ENCODE data around the gene ATP2B2. TPM values are rescaled to one million over a fixed set of nuclear protein-coding genes. Genes with fewer than 3 reads are reported as not detected.

The ATP2B2 gene
- total RNA-seq, 2 experiments from 2014 or later, result not detected

DNA sequence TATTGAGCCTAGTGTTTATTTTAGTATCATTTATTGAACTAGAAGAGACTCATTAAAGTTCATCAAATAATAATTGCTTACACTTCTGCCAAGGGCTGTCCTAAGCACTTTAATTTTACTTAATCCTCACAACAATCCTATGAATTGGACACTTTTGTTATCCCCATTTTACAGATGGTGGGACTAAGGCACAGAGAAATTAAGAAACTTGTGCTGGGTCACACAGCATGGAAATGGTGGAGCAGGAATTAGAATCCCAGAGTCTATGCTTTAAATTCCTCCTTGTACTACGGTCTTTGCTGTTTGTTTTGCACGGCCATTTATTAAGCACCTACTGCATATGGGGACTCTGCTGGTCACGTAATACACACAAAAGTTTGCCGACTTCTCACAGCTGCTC, 7.9 kb downstream of the ATP2B2 start:
- no peaks in the 10 kb centered on the region for H3K9me3 Mint-ChIP-seq
- H3K36me3 Mint-ChIP-seq, result no peaks in the 10 kb centered on the region
- no peak for DNase-seq
- H3K27me3 Mint-ChIP-seq, result peaks cover 3% of the 10 kb centered on the region
- H3K27ac Mint-ChIP-seq, result no peak overlapping the region
- H3K4me1 Mint-ChIP-seq, result no peaks in the 10 kb centered on the region
- no peak overlapping the region for H3K4me3 Mint-ChIP-seq

DNA sequence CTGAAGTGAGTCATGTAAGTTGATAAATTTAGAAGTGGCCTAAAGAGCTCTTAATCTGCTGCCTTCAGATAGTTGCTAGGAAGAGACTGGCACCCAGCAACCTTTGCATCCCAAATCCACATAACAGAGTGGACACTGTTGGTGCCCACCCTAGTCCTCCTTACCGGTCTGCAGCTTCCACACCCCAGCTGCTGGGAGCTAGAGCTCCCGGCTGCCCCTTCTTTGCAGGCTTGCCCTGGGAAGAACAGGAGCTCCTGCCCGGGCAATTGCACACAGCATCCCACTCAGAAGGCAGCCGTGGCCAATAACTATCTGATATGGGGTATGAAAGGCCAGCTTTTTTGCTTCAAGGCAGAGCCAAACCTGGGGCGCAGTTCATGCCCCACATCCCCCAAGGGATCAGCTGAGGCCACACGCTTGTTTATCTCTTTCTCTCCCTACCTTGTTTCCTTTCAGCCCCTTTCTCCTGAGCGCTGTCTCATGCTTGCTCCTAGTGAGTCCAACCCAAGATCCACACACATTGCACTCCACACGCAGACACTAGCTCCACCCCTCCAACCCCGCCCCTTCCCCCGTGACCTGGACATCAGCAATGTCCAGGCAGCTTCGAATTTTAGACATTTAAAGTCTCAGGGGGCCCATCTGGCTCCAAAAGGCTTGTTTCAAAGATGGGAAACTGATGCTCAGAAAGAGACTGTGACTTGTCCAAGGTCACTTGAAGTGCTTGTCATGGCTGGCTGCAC, 9.1 kb downstream of the ATP2B2 start:
- Mint-ChIP-seq H3K27ac (no peak overlapping the region), H3K9me3 (no peaks in the 10 kb centered on the region), H3K27me3 (peaks cover 3% of the 10 kb centered on the region), H3K4me3 (no peak overlapping the region), H3K36me3 (no peaks in the 10 kb centered on the region), H3K4me1 (no peaks in the 10 kb centered on the region)
- no peak for DNase-seq

DNA sequence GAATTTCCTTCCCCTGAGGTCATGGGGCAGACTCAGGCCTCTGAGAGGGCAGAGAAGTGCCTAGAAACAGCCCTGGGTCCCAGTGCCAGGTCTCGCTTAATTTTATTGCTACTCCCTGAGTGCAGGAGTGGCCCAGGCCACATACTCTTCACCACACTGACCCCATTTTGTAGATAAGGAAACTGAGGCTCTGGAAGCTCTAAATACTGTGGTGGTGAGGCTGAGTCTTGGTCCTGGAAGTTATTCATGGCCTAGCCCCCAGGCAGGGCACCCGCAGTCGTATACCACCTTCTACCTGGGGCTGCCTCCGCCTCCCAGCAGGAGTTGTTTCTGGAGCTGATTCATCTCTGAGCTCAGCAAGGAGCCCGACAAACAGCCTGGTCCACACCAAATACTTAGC, 9.8 kb downstream of the ATP2B2 start:
- Mint-ChIP-seq H3K9me3 (no peaks in the 10 kb centered on the region), H3K27ac (no peak overlapping the region), H3K4me1 (no peaks in the 10 kb centered on the region), H3K36me3 (no peaks in the 10 kb centered on the region), H3K4me3 (no peak overlapping the region), H3K27me3 (peaks cover 3% of the 10 kb centered on the region)
- DNase-seq, result no peak

DNA sequence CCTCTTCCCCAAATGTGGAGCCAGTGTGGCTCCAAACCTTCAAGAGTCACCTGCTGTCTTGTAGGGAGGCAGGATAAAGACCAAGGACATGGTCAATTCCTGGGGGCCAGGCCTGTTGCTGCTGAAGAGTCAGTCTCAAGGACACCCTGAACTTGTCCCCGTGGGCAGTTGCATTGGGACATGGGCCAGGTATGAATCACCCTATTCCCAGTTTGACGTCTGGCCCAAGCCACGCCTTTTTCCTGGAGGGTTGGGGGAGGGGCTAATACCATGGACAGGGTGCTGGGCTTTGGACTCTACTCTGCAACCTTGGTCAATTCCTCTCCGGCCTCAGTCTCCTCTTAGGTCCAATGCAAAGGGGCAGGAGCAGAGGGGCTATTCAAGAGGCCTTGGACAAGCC, 10.4 kb downstream of the ATP2B2 start:
- no peaks in the 10 kb centered on the region for H3K4me1 Mint-ChIP-seq
- DNase-seq, result no peak
- H3K9me3 Mint-ChIP-seq, result no peaks in the 10 kb centered on the region
- no peaks in the 10 kb centered on the region for H3K36me3 Mint-ChIP-seq
- H3K27ac Mint-ChIP-seq, result no peak overlapping the region
- H3K27me3 Mint-ChIP-seq, result peaks cover 3% of the 10 kb centered on the region
- H3K4me3 Mint-ChIP-seq, result no peak overlapping the region

DNA sequence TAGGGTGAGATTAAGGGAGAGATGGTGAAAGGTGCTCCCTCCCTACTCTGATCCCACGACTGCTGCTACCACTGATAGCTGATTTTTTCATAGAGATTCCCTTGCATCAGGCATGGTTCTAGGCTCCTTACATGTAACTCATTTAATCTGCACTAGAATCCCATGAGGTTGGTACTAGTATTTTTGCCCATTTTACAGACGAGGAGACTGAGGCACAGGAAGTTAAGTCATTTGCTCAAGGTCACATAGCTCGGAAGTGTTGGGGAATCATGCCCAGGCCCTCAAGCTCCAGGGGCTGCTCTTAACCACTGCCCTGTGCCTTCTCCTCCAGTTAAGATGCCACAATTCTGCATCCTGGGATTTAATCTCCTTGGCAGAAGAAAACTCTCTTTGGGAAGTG, 11.2 kb downstream of the ATP2B2 start:
- H3K36me3 Mint-ChIP-seq, result no peaks in the 10 kb centered on the region
- DNase-seq, result no peak
- H3K27ac Mint-ChIP-seq, result no peak overlapping the region
- H3K4me3 Mint-ChIP-seq, result no peak overlapping the region
- H3K27me3 Mint-ChIP-seq, result peaks cover 3% of the 10 kb centered on the region
- no peaks in the 10 kb centered on the region for H3K4me1 Mint-ChIP-seq
- H3K9me3 Mint-ChIP-seq, result no peaks in the 10 kb centered on the region

DNA sequence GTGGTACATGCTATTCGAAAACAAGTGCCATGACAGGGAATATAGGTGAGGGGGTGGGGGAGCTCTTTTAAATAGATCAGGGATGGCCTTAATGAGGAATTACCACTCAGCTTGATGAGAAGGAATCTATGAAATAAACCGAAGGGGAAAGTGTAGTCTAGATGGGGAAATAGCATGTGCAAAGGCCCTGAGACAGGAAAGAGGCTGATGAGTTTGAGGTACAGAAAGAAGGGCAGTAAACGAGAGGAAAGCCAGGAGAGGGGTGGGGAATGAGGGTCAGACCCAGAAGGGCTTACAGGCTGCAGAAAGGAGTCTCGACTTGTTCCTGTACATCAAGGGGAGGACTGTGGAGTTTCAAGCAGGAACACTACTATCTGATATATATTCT, 12.2 kb downstream of the ATP2B2 start:
- no peaks in the 10 kb centered on the region for H3K9me3 Mint-ChIP-seq
- no peaks in the 10 kb centered on the region for H3K4me1 Mint-ChIP-seq
- H3K27me3 Mint-ChIP-seq, result peaks cover 3% of the 10 kb centered on the region
- H3K27ac Mint-ChIP-seq, result no peak overlapping the region
- H3K36me3 Mint-ChIP-seq, result no peaks in the 10 kb centered on the region
- no peak for DNase-seq
- H3K4me3 Mint-ChIP-seq, result no peak overlapping the region

DNA sequence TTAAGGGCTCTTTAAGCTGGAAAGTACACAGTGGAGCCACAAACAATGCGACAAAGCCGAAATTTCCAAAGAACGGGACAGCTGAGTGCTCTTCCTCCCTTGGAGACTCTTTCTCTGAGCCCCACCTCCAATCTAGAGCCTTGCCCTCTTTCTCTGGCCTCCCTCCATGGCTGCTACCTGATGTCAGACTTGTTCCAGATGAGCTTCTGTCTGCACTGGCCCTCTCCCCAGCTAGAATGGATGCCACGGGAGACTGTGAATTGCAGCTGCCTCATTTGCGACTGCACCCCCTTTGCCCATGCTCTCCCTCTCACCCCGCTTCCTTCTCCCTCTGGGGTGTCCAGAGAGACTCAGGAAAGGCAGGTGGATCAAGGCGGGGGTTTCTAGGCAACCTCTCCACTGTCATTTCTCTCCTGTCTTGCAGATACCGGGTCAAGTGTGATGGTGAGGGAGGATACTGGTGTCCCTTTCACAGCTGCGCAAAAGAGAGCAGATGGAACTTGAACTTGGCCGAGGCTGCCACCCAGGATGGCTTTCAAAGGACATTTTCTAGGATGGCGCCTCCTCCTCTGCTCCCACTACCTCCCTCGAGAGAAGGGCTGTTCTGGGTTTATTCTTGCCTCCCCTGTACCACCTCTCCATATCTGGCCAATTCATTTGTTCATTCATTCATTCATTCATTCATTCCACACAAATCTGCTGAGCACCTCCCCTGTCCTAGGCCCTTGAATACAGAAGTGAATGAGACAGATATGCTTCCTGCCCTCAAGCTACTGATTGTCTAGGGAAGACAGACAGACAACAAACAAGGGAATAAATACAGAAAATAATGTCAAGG, 12.8 kb downstream of the ATP2B2 start:
- H3K27ac Mint-ChIP-seq, result no peak overlapping the region
- no peak overlapping the region for H3K4me3 Mint-ChIP-seq
- no peaks in the 10 kb centered on the region for H3K9me3 Mint-ChIP-seq
- peaks cover 3% of the 10 kb centered on the region for H3K27me3 Mint-ChIP-seq
- no peak for DNase-seq
- H3K36me3 Mint-ChIP-seq, result no peaks in the 10 kb centered on the region
- no peaks in the 10 kb centered on the region for H3K4me1 Mint-ChIP-seq

DNA sequence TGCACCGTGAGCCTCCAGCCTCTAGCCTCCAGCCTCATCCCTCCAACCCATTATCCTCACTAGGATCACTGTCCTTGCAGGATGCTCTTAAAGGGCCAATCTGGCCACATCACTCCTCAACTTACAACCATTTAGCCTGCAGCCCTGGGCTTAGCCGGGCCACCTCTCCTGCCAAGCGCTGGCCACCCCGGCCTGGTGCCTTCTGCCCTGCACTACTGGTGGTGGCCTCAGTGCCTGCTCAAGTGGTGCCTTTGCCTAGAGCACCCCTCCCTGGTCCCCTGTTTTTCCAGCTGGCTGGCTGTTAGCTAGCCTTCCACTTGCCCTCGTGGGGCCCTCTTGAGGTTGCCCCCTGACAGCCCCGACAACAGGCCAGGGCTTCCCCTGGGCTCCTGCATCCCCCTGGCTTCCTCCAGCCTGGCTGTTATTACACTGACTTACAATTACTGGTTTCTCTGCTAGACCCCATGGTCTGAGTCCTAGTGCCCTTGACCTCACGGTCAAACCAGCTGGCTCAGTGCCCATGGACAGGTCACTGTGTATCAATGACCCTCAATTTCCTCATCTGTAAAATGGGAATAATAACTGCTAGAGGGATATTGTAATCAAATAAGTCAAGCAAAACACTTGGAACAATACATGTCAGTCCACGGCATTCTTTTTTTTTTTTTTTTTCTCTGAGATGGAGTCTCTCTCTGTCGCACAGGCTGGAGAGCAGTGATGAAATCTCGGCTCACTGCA, 15.5 kb downstream of the ATP2B2 start:
- Mint-ChIP-seq H3K9me3 (no peaks in the 10 kb centered on the region), H3K4me3 (no peak overlapping the region), H3K4me1 (no peaks in the 10 kb centered on the region), H3K27ac (no peak overlapping the region), H3K27me3 (peaks cover 3% of the 10 kb centered on the region), H3K36me3 (no peaks in the 10 kb centered on the region)
- DNase-seq, result no peak

DNA sequence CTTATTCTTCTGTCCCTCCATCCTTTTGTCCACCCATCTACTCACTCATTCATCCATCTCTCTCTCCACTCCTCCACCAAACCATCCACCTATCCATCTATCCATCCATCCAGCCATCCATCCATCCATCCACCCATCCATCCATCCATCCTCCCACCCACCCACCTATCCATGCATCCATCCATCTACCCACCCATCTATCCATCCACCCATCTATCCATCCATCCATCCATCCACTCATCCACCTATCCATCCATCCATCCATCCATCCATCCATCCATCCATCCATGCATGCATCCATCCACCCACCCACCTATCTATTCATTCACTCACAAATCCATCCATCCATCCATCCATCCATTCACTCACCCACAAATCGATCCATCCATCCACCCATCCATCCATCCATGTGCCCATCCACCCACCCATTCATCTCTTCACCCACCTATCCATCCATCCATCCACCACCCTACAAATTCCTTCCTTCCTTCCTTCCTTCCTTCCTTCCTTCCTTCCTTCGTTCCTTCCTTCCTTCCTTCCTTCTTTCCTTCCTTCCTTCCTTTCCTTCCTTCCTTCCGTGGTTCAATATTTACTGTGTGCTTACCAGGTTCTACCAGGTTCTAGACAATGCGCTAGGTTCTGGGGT, 17.3 kb downstream of the ATP2B2 start:
- no peak for DNase-seq
- no peak overlapping the region for H3K27ac Mint-ChIP-seq
- H3K4me1 Mint-ChIP-seq, result no peaks in the 10 kb centered on the region
- no peaks in the 10 kb centered on the region for H3K9me3 Mint-ChIP-seq
- no peak overlapping the region for H3K4me3 Mint-ChIP-seq
- no peaks in the 10 kb centered on the region for H3K36me3 Mint-ChIP-seq
- peaks cover 1% of the 10 kb centered on the region for H3K27me3 Mint-ChIP-seq

DNA sequence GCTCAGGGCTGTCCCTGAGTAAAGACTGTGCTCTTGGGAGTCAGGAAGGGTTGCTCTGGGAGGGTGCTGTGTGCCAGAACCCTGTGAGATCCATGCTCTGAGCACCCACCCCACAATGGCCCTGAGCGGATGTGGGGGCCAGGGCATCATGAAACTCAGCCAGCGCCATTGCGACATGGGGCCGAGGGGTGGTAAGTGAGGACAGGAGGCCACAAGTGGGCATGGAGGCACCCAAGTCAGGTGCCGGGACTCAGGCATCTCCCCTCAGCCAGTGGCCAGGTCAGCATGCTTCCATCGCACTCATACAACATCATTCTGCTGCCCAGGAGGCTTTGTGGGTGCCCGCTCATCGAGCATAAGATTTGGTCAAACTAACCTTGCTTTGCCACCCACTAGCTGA, 19.6 kb downstream of the ATP2B2 start:
- no peaks in the 10 kb centered on the region for H3K9me3 Mint-ChIP-seq
- H3K36me3 Mint-ChIP-seq, result no peaks in the 10 kb centered on the region
- H3K4me1 Mint-ChIP-seq, result no peaks in the 10 kb centered on the region

DNA sequence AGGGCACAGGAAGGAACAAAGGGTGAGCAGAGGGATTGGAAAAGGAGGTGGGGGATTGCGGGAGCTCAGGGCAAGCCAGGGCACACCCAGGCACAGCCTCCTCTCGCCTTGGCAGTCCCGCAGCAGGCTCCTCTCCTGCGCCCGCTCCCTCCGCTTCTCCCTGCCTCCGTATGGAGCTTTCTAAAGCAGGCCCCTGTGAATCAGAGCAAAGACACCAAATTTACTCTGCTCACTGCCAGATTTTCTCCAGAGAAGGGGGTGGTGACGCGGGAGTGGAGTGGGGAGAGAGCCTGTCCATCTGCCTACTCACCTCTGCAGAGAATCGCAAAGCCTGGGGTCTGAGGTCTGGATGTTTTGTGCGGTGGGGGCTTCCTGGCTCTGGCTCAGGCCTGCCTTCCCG, 20.0 kb downstream of the ATP2B2 start:
- Mint-ChIP-seq H3K9me3 (no peaks in the 10 kb centered on the region), H3K4me3 (no peak overlapping the region), H3K4me1 (no peaks in the 10 kb centered on the region), H3K36me3 (no peaks in the 10 kb centered on the region), H3K27me3 (no peaks in the 10 kb centered on the region), H3K27ac (no peak overlapping the region)
- no peak for DNase-seq

More for the DNA sequence above, 19.6 kb downstream of the ATP2B2 start:
- Mint-ChIP-seq H3K27me3 (no peaks in the 10 kb centered on the region), H3K27ac (no peak overlapping the region), H3K4me3 (no peak overlapping the region)
- DNase-seq, result no peak

DNA sequence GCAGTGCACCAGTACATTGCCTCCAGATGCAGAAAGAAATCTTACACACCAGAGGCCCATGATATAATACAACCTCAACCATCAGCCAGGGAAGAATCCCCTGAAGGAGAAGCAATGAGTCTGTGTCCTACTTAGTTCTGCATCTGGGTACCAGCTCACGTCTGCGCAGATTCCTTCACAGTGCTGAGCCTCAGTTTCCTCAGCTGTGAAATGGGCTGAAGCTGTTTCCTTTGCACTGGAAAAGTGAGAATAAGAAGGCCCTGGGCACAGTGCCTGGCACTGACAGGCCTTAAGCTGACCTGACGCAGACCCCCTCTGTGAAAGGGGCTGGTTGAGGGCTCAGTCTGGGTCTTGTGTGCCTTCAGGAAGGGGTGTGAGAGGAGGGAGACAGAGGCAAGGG, 20.7 kb downstream of the ATP2B2 start:
- H3K9me3 Mint-ChIP-seq, result no peaks in the 10 kb centered on the region
- no peak overlapping the region for H3K27ac Mint-ChIP-seq
- no peaks in the 10 kb centered on the region for H3K36me3 Mint-ChIP-seq
- H3K4me1 Mint-ChIP-seq, result no peaks in the 10 kb centered on the region
- DNase-seq, result no peak
- H3K27me3 Mint-ChIP-seq, result no peaks in the 10 kb centered on the region
- no peak overlapping the region for H3K4me3 Mint-ChIP-seq

DNA sequence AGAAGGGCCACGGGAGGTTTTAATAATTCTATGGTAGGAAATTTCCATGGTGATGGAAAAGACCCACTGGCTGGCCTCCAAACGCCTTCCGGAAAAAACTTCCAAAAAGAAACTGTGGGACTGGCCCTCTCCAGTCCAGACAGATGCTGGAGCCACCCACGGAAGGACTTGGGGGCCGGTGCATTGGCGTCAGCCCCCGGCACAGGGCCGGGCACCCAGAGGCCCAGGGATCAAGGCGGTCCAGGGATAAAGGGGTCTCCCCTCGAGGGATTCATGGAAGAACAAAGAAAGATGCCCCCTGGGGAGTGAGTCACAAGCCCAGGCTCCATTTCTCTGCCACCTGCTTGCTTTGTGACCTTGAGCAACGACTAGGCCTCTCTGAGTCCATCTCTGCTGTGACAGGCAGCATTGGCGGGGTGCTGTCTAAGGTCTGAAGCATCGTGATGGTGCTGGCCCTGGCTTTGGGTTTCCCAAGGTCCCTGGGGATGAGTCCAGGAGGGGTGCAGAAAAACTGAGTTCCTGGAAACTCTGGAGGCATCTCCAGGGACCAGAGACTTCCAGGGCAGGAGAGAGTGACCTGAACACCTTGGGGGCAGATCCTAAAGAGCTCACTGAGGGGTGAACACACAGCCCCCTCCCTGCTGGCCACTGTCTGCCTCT, 21.6 kb downstream of the ATP2B2 start:
- no peak overlapping the region for H3K4me3 Mint-ChIP-seq
- H3K9me3 Mint-ChIP-seq, result no peaks in the 10 kb centered on the region
- H3K27me3 Mint-ChIP-seq, result no peaks in the 10 kb centered on the region
- no peaks in the 10 kb centered on the region for H3K36me3 Mint-ChIP-seq
- no peaks in the 10 kb centered on the region for H3K4me1 Mint-ChIP-seq
- H3K27ac Mint-ChIP-seq, result no peak overlapping the region
- no peak for DNase-seq

DNA sequence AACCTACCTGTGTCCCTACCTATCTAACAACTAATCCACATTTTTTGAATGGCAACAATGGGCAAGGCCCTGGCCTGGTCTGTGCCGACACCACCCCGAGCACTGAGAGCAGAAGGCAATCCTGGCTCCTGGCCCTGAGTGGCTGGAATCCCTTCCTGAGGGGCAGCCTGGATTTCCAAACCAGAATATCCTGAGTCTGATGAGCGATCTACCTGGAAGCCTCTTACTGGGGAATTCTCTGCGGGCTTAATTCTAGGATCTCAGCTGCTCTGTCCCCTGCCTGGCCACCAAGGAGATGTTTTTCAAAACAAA, 22.1 kb downstream of the ATP2B2 start:
- DNase-seq, result no peak

More for the DNA sequence above, 22.1 kb downstream of the ATP2B2 start:
- Mint-ChIP-seq H3K4me1 (no peaks in the 10 kb centered on the region), H3K36me3 (no peaks in the 10 kb centered on the region), H3K27ac (no peak overlapping the region), H3K4me3 (no peak overlapping the region), H3K27me3 (no peaks in the 10 kb centered on the region), H3K9me3 (peaks cover 4% of the 10 kb centered on the region)
